IMR-90 (cell line): ENCODE results near the gene SIK3. TPM values are rescaled to one million over a fixed set of nuclear protein-coding genes. Genes with fewer than 3 reads are reported as not detected.

Experiments used
- ATAC-seq: fragments of 200-7000 bp; cut with Tn5 transposase; 2 replicates; pipeline ENCODE4 v1.9.1; 2020; ENCODE audit warnings: low read depth, mild to moderate bottlenecking, moderate library complexity
- BruUV-seq: library from RNA; stranded (reverse); fragments of 400-500 nt; replicated peaks from 2 replicates; lab custom pipeline; 2021; lab: Mats Ljungman, UMichigan
- CTCF ChIA-PET: fragments of 300-600 bp; formaldehyde crosslinking; extraction: SDS; loops from one replicate; lab custom pipeline; 2021; ENCODE audit warnings: antibody characterized with exemption; lab: Yijun Ruan, JAX
- POLR2A ChIA-PET: fragments of 300-600 bp; sonication (Branson Sonifier 250); formaldehyde crosslinking; loops from one replicate; lab custom pipeline; 2022; ENCODE audit warnings: antibody characterized with exemption; ENCODE audit not compliant: unreplicated experiment; lab: Charles Lee
- DNase-seq: peaks from one replicate; pipeline ENCODE4 v3.0.0; 2013
- H2AFZ ChIP-seq: replicated peaks from 2 replicates; pipeline ENCODE3; 2013; ENCODE audit warnings: low read length, mild to moderate bottlenecking; ENCODE audit not compliant: poor library complexity
- H2AK5ac ChIP-seq: 2 replicates; pipeline ENCODE4 v1.6.1; 2013; ENCODE audit warnings: low read depth, low read length, inconsistent platforms
- H2AK9ac ChIP-seq: replicated peaks from 2 replicates; pipeline ENCODE3; 2013; ENCODE audit warnings: mild to moderate bottlenecking, low read depth, low read length, moderate library complexity; ENCODE audit not compliant: poor library complexity
- H2BK120ac ChIP-seq: 2 replicates; pipeline ENCODE4 v1.6.1; 2013; ENCODE audit warnings: low read depth, low read length, inconsistent platforms
- H2BK15ac ChIP-seq: 3 replicates; pipeline ENCODE4 v1.6.1; 2013; ENCODE audit warnings: low read depth, low read length, inconsistent platforms
- H2BK20ac ChIP-seq: 2 replicates; pipeline ENCODE4 v1.6.1; 2013; ENCODE audit warnings: low read depth, mild to moderate bottlenecking, inconsistent platforms, low read length, moderate library complexity
- H2BK5ac ChIP-seq: 2 replicates; pipeline ENCODE4 v1.6.1; 2013; ENCODE audit warnings: mild to moderate bottlenecking, low read depth, low read length, inconsistent platforms; ENCODE audit not compliant: poor library complexity, severe bottlenecking
- H3K14ac ChIP-seq: replicated peaks from 2 replicates; pipeline ENCODE4 v1.6.1; 2013; ENCODE audit warnings: low read depth, low read length, inconsistent platforms
- H3K18ac ChIP-seq: 2 replicates; pipeline ENCODE4 v1.6.1; 2013; ENCODE audit warnings: low read depth, low read length, control low read depth
- H3K23ac ChIP-seq: 2 replicates; pipeline ENCODE4 v1.6.1; 2013; ENCODE audit warnings: low read depth, low read length, inconsistent platforms
- H3K27ac ChIP-seq: 2 replicates; pipeline ENCODE4 v1.5.1; 2013; ENCODE audit warnings: mild to moderate bottlenecking, control low read depth, low read length; ENCODE audit not compliant: insufficient read depth
- H3K27me3 ChIP-seq: 2 replicates; pipeline ENCODE4 v1.6.1; 2013; ENCODE audit warnings: low read length; ENCODE audit not compliant: control insufficient read depth, insufficient read depth
- H3K36me3 ChIP-seq: 2 replicates; pipeline ENCODE4 v1.6.1; 2013; ENCODE audit warnings: low read length, mixed read lengths; ENCODE audit not compliant: control insufficient read depth, insufficient read depth
- H3K4ac ChIP-seq: 2 replicates; pipeline ENCODE4 v1.6.1; 2013; ENCODE audit warnings: low read depth, low read length, inconsistent platforms
- H3K4me1 ChIP-seq: 2 replicates; pipeline ENCODE4 v1.6.1; 2013; ENCODE audit warnings: low read length, mixed read lengths; ENCODE audit not compliant: control insufficient read depth, insufficient read depth
- H3K4me2 ChIP-seq: 2 replicates; pipeline ENCODE4 v1.6.1; 2013; ENCODE audit warnings: low read depth, mild to moderate bottlenecking, control low read depth, low read length, moderate library complexity
- H3K4me3 ChIP-seq: 2 replicates; pipeline ENCODE4 v1.5.1; 2013; ENCODE audit warnings: low read depth, mild to moderate bottlenecking, control low read depth, low read length, moderate library complexity; ENCODE audit not compliant: insufficient read depth
- H3K56ac ChIP-seq: 2 replicates; pipeline ENCODE4 v1.6.1; 2013; ENCODE audit warnings: low read length, inconsistent platforms; ENCODE audit not compliant: insufficient read depth; ENCODE audit errors: extremely low read depth
- H3K79me1 ChIP-seq, 2 experiments: 2 replicates each; pipeline ENCODE4 v1.6.1; 2013; ENCODE audit warnings: low read length in 2 of 2, inconsistent platforms in 1 of 2, low read depth in 1 of 2
- H3K9ac ChIP-seq: 2 replicates; pipeline ENCODE4 v1.6.1; 2013; ENCODE audit warnings: low read depth, low read length, control low read depth
- H3K9me1 ChIP-seq: 2 replicates; pipeline ENCODE4 v1.6.1; 2013; ENCODE audit warnings: low read length, inconsistent platforms; ENCODE audit not compliant: insufficient read depth
- H3K9me3 ChIP-seq: 2 replicates; pipeline ENCODE4 v1.6.1; 2013; ENCODE audit warnings: low read length; ENCODE audit not compliant: control insufficient read depth, insufficient read depth
- H4K20me1 ChIP-seq: 2 replicates; pipeline ENCODE4 v1.6.1; 2013; ENCODE audit warnings: low read length, inconsistent platforms; ENCODE audit not compliant: insufficient read depth
- H4K5ac ChIP-seq: 2 replicates; pipeline ENCODE4 v1.6.1; 2013; ENCODE audit warnings: mild to moderate bottlenecking, low read depth, low read length, control low read depth
- H4K8ac ChIP-seq, 2 experiments: 2 replicates each; pipeline ENCODE4 v1.6.1; 2013; ENCODE audit warnings: low read depth in 2 of 2, low read length in 2 of 2, control low read depth in 1 of 2, inconsistent platforms in 1 of 2
- H4K91ac ChIP-seq: 2 replicates; pipeline ENCODE4 v1.6.1; 2013; ENCODE audit warnings: low read depth, low read length, inconsistent platforms; ENCODE audit not compliant: insufficient read depth
- BHLHE40 ChIP-seq: fragments of 150-350 bp; IDR thresholded peaks from 2 replicates; pipeline ENCODE4 v1.6.1; 2016; ENCODE audit warnings: mild to moderate bottlenecking, low read depth, low read length
- CEBPB ChIP-seq: IDR thresholded peaks from 2 replicates; pipeline ENCODE4 v1.6.1; 2012; ENCODE audit warnings: low read depth, low read length, improper control_type of control experiment
- CHD1 ChIP-seq: IDR thresholded peaks from 2 replicates; pipeline ENCODE4 v1.6.1; 2012; ENCODE audit warnings: low read depth, low read length, improper control_type of control experiment
- CTCF ChIP-seq: conservative IDR thresholded peaks from 2 replicates; pipeline ENCODE4 v1.5.1; 2012; ENCODE audit warnings: mild to moderate bottlenecking, low read depth, low read length, improper control_type of control experiment
- FOS ChIP-seq: fragments of 150-350 bp; IDR thresholded peaks from 2 replicates; pipeline ENCODE4 v1.6.1; 2016; ENCODE audit warnings: low read depth, low read length
- MAFK ChIP-seq: IDR thresholded peaks from 2 replicates; pipeline ENCODE4 v1.6.1; 2012; ENCODE audit warnings: low read depth, low read length, improper control_type of control experiment
- MAZ ChIP-seq: IDR thresholded peaks from 2 replicates; pipeline ENCODE4 v1.6.1; 2012; ENCODE audit warnings: low read depth, mild to moderate bottlenecking, low read length, improper control_type of control experiment, moderate library complexity, borderline replicate concordance
- MXI1 ChIP-seq: IDR thresholded peaks from 2 replicates; pipeline ENCODE4 v1.6.1; 2012; ENCODE audit warnings: low read depth, mild to moderate bottlenecking, low read length, moderate library complexity, borderline replicate concordance
- POLR2A ChIP-seq: IDR thresholded peaks from 2 replicates; pipeline ENCODE4 v1.6.1; 2012; ENCODE audit warnings: mild to moderate bottlenecking, low read depth, low read length
- RAD21 ChIP-seq: IDR thresholded peaks from 2 replicates; pipeline ENCODE4 v1.6.1; 2012; ENCODE audit warnings: low read length, improper control_type of control experiment
- RCOR1 ChIP-seq: IDR thresholded peaks from 2 replicates; pipeline ENCODE4 v1.6.1; 2012; ENCODE audit warnings: mild to moderate bottlenecking, low read length, improper control_type of control experiment; ENCODE audit not compliant: insufficient replicate concordance
- RFX5 ChIP-seq: IDR thresholded peaks from 2 replicates; pipeline ENCODE4 v1.8.0; 2012; ENCODE audit warnings: low read depth, mild to moderate bottlenecking, low read length, moderate library complexity
- SMC3 ChIP-seq: fragments of 150-350 bp; IDR thresholded peaks from 2 replicates; pipeline ENCODE4 v1.6.1; 2016; ENCODE audit warnings: low read depth, mild to moderate bottlenecking, antibody characterized with exemption, low read length, moderate library complexity
- USF2 ChIP-seq: fragments of 150-350 bp; IDR thresholded peaks from 2 replicates; pipeline ENCODE4 v1.6.1; 2017; ENCODE audit warnings: mild to moderate bottlenecking, antibody characterized with exemption, low read length, low read depth
- WGBS, 2 experiments: methylation state at CpG; one replicate each; pipeline versions ENCODE4 v1.1.5 to v1.1.7; 2013; ENCODE audit warnings: missing lambda C conversion rate in 2 of 2; ENCODE audit not compliant: insufficient read length in 1 of 2; ENCODE audit errors: extremely low coverage in 2 of 2; 5-methylcytosine and 5-hydroxymethylcytosine counted together
- dilution Hi-C: fragments of 300-500 bp; cut with HindIII; formaldehyde crosslinking; loops from one replicate; pipeline ENCODE4 v1.14.3; 2018; ENCODE audit warnings: low sequenced_read_pairs; ENCODE audit not compliant: unreplicated experiment
- in situ Hi-C: fragments of 300-500 bp; cut with MboI; formaldehyde crosslinking; loops from 3 replicates; pipeline ENCODE4 v1.14.3; 2019; ENCODE audit warnings: low sequenced_read_pairs, inconsistent platforms, mixed read lengths
- intact Hi-C: fragments of 100-400 bp; cut with micrococcal nuclease; formaldehyde crosslinking; loops from 2 replicates; pipeline ENCODE4 v1.10.0; 2022
- polyA plus RNA-seq, 3 experiments: library from polyadenylated mRNA; depleted of rRNA; stranded (reverse); fragments of >200 nt; gene quantifications; 2 replicates each; pipeline ENCODE4 v1.2.3, GENCODE V29; 2012; ENCODE audit warnings: low replicate concordance in 1 of 3
- total RNA-seq: library from RNA; depleted of rRNA; stranded (reverse); fragments of >200 nt; gene quantifications from 2 replicates; pipeline ENCODE4 v1.2.3, GENCODE V29; 2012

SIK3 gene
- total and polyA plus RNA-seq, 2 of the 4 experiments (the other 2 are of a cell fraction) = 8.2 to 9.1 TPM

- Histone ChIP-seq H4K20me1 (peaks cover 3% of the 10 kb centered on the region; the same call in 1 of the 2 replicates), H4K91ac (no peak overlapping the region), H2AFZ (no peak overlapping the region), H3K27me3 (no peaks in the 10 kb centered on the region), H3K9me3 (no peaks in the 10 kb centered on the region), H3K4me1 (peaks cover 7% of the 10 kb centered on the region), H2BK5ac (no peak overlapping the region), H3K36me3 (peaks cover 12% of the 10 kb centered on the region), H2BK120ac (no peak overlapping the region), H3K4ac (no peak overlapping the region), H3K14ac (no peak overlapping the region), H4K8ac (no peak overlapping the region), H3K18ac (no peak overlapping the region), H3K9ac (no peak overlapping the region), H3K9me1 (peaks cover 5% of the 10 kb centered on the region), H3K27ac (no peak overlapping the region), H2AK5ac (no peak overlapping the region), H3K4me3 (no peak overlapping the region), H4K5ac (no peak overlapping the region), H2BK15ac (no peak overlapping the region), H3K4me2 (no peak overlapping the region), H2BK20ac (no peak overlapping the region), H2AK9ac (no peak overlapping the region), H3K56ac (no peak overlapping the region), H3K23ac (no peak overlapping the region), H3K79me1 (peaks cover 2 to 6% of the 10 kb centered on the region in 2 experiments; a peak in 2 of 4 replicates)
- ChIA-PET POLR2A (no interaction called here), CTCF (interaction anchor here (0.6 to 2.9 kb wide), 14 partner anchors 8 to 228 kb away, joined by 3 to 22 read pairs (median 4); partner anchors contain the start of genes APOA5 and SIK3)
- intact Hi-C loops = loop anchor here (1.0 kb wide), 2 partner anchors 218 to 226 kb away; partner anchors contain the start of gene SIK3
- in situ Hi-C loops = loop anchor here (5.0 to 10.0 kb wide), 2 partner anchors 222 to 345 kb away; no protein-coding TSS in a partner anchor
- peak; percentile 93 for ATAC-seq
- dilution Hi-C loops = no loop called here
- no CpG with 5 or more reads among the region's 5 CpGs for whole genome bisulfite sequencing, 2 experiments
- BruUV-seq = no TSS peak
- peak; percentile 85 for DNase-seq
- TF ChIP-seq MAFK (no peak), RAD21 (peak; percentile 89), MAZ (no peak), POLR2A (no peak), MXI1 (no peak), RCOR1 (no peak), FOS (no peak), CHD1 (no peak), USF2 (no peak), CTCF (peak; percentile 79), RFX5 (no peak), BHLHE40 (no peak), SMC3 (peak; percentile 88), CEBPB (no peak)
Measured at GRCh38 chr11:116879800-116880625, 218.2 kb downstream of the SIK3 start.
